Upper lobe of right lung (tissue), 1 donor: ENCODE data around the gene NID1. TPM values are rescaled to one million over a fixed set of nuclear protein-coding genes. Genes with fewer than 3 reads are reported as not detected.
"Not testable (repeated sequence)": the region's sequence is repeated elsewhere in the genome, so short reads cannot be mapped to it uniquely, and the experiment has no call there.

Experiments used
- ATAC-seq: fragments of 200-7000 bp; cut with Tn5 transposase; one replicate; pipeline ENCODE4 v1.9.1; 2020; ENCODE audit warnings: mild to moderate bottlenecking, moderate library complexity
- DNase-seq: peaks from one replicate; pipeline ENCODE4 v3.0.0-alpha.2; 2020
- H3K27ac ChIP-seq: fragments of 200-600 bp; one replicate; pipeline ENCODE4 v1.8.0; 2022
- H3K27me3 ChIP-seq: fragments of 200-600 bp; one replicate; pipeline ENCODE4 v1.8.0; 2022; ENCODE audit warnings: mild to moderate bottlenecking
- H3K36me3 ChIP-seq: fragments of 200-600 bp; one replicate; pipeline ENCODE4 v1.8.0; 2022
- H3K4me1 ChIP-seq: fragments of 200-600 bp; one replicate; pipeline ENCODE4 v1.8.0; 2022
- H3K4me3 ChIP-seq: fragments of 200-600 bp; one replicate; pipeline ENCODE4 v1.8.0; 2022; ENCODE audit warnings: mild to moderate bottlenecking
- H3K9me3 ChIP-seq: fragments of 200-600 bp; one replicate; pipeline ENCODE4 v1.8.0; 2022
- intact Hi-C: fragments of 100-400 bp; cut with DNase I; formaldehyde crosslinking; loops from one replicate; pipeline ENCODE4 v1.11.0; 2022
- total RNA-seq: library from RNA; stranded (reverse); fragmentation: NEBNext Ultra II Directional; extraction: Animal tissue kit (Norgen Biotek cat#: 25700); gene quantifications from one replicate; pipeline ENCODE4 v1.2.1, GENCODE V29; 2021
- TF ChIP-seq, protein P1 (sequence below): fragments of 200-600 bp; IDR thresholded peaks from one replicate; pipeline ENCODE4 v1.8.0; 2022; ENCODE audit warnings: antibody characterized with exemption
- donor health status: DM: no; HTN: yes; CAD: no; lungs with severe emphysema.

Gene NID1
- total RNA-seq, 1 donor from 2014 or later = 60.5 TPM

DNA sequence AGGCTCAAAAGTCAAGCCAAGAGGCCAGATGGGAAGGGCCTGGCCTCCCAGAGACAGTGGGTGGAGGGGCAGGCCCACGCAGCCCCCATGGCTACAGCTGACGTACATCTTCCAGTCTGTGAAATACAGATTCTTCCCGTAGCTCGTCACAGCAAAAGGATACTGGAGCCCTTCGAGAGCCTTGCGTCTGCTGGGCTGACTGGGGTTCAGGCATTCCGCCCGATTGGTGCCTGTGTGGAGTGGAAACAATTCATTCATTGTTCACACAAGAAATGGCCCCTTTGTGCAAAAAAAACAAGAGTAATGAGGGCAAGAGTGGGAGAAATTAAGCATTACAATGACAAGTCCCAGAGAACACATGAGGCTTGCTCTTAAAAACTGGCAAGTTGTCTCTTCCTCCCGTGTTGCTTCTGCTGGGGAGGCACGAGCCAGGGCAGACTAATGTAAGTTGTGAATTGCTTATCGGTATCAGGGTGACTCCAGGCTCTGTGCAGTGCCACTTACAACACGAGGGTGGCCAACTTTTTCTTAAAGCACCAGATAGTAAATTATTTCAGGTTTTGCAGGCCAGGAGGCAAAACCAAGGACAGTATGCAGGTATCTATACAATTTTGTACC is 85.1 kb downstream of the NID1 start:
- intact Hi-C loops = no loop called here
- TF ChIP-seq, protein P1, sequence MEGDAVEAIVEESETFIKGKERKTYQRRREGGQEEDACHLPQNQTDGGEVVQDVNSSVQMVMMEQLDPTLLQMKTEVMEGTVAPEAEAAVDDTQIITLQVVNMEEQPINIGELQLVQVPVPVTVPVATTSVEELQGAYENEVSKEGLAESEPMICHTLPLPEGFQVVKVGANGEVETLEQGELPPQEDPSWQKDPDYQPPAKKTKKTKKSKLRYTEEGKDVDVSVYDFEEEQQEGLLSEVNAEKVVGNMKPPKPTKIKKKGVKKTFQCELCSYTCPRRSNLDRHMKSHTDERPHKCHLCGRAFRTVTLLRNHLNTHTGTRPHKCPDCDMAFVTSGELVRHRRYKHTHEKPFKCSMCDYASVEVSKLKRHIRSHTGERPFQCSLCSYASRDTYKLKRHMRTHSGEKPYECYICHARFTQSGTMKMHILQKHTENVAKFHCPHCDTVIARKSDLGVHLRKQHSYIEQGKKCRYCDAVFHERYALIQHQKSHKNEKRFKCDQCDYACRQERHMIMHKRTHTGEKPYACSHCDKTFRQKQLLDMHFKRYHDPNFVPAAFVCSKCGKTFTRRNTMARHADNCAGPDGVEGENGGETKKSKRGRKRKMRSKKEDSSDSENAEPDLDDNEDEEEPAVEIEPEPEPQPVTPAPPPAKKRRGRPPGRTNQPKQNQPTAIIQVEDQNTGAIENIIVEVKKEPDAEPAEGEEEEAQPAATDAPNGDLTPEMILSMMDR = no peak
- Histone ChIP-seq H3K4me1 (peaks cover 5% of the 10 kb centered on the region), H3K4me3 (no peak overlapping the region), H3K27me3 (no peaks in the 10 kb centered on the region), H3K9me3 (no peaks in the 10 kb centered on the region), H3K36me3 (peaks cover 41% of the 10 kb centered on the region), H3K27ac (no peak overlapping the region)
- DNase-seq (no peak), ATAC-seq (no peak)

DNA sequence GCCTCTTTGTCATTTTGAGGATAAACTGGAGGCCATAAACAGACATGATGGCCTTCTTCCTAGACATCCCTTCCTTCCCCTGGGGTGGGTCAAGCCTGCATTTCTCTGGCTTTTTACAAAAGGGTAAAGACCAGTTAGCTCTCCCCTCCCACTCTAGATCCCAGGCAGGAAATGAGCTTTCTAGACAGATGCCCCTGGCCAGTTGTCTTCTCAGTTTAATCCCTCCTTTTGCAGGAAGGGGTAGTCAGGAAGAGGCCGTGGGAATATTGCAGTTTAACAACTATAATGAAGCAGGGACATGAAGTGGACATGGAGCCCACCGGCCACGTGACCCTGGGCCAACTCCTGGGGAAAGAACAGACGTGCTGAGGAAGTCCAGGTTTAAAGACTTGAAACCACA is 85.7 kb downstream of the NID1 start:
- intact Hi-C loops = no loop called here
- H3K27ac ChIP-seq = no peak overlapping the region
- TF ChIP-seq, protein P1 = no peak

DNA sequence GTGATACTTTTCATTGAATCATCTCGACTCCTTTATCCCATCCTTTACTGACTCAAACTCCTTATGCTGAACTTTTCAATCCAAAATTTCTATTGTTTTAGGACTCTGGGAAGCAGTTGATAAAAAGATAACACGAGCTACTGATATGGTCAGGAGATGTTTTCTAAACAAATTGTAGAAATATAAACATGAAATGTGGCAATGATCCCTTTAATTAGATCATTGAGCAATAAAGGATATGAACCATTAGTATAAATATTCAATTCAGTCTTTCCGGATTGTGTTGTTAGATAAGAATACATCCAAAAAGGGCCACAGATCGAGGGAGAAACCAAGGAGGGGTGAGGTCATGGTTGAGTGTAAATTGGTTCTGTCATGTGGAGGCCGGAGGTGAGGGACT is 88.4 kb downstream of the NID1 start:
- TF ChIP-seq, protein P1 = no peak
- Histone ChIP-seq H3K27ac (no peak overlapping the region), H3K9me3 (no peaks in the 10 kb centered on the region), H3K36me3 (peaks cover 39% of the 10 kb centered on the region), H3K27me3 (no peaks in the 10 kb centered on the region), H3K4me1 (peaks cover 21% of the 10 kb centered on the region), H3K4me3 (no peak overlapping the region)
- intact Hi-C loops = no loop called here
- ATAC-seq (no peak), DNase-seq (no peak)

More for the DNA sequence above, 85.7 kb downstream of the NID1 start:
- Histone ChIP-seq H3K9me3 (no peaks in the 10 kb centered on the region), H3K4me3 (no peak overlapping the region), H3K36me3 (peaks cover 41% of the 10 kb centered on the region), H3K4me1 (peaks cover 5% of the 10 kb centered on the region), H3K27me3 (no peaks in the 10 kb centered on the region)
- no peak for ATAC-seq
- DNase-seq = no peak

DNA sequence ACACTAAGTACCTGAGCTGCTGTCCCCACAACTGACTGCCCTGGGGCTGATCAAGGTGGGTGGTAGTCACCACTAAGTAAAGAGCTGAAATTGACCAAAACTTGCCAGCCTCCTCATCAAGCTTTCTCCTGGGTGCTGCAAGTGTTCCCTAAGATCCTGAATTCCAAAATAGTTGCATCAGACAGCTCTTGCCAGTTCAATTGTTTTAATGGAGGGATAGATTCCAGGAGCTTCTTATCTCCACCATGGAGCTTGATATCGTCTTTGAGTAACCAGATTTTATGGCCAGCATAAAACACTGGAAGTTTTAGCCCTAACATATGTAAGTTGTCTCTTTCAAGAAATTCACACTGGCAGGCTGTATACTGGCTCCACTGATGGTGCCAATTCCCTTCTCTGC is 90.3 kb downstream of the NID1 start:
- ATAC-seq (no peak), DNase-seq (no peak)
- no peak overlapping the region for H3K4me3 ChIP-seq
- TF ChIP-seq, protein P1 = no peak
- H3K4me1 ChIP-seq = peaks cover 24% of the 10 kb centered on the region
- H3K27ac ChIP-seq = no peak overlapping the region
- H3K9me3 ChIP-seq = no peaks in the 10 kb centered on the region
- H3K36me3 ChIP-seq = peaks cover 20% of the 10 kb centered on the region
- intact Hi-C loops = no loop called here
- no peaks in the 10 kb centered on the region for H3K27me3 ChIP-seq

DNA sequence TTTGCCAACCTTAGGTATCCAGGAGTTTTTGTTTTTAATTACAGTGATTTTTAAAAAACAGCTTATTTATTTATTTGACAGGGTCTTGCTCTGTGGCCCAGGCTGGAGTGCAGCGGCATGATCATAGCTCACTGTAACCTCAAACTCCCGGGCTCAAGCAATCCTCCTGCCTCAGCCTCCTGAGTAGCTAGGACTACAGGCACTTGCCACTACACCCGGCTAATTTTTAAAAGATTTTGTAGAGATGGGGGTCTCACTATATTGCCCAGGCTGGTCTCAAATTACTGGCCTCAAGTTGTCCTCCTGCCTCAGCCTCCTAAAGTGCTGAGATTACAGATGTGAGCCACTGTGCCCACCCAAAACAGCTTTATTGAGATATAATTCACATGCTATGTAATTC is 92.2 kb downstream of the NID1 start:
- Histone ChIP-seq H3K4me1 (peaks cover 24% of the 10 kb centered on the region), H3K27ac (peak overlapping the region; percentile 89)
- H3K27me3 ChIP-seq, H3K4me3 ChIP-seq, DNase-seq, intact Hi-C loops, H3K9me3 ChIP-seq, ATAC-seq, H3K36me3 ChIP-seq: not testable (repeated sequence)

DNA sequence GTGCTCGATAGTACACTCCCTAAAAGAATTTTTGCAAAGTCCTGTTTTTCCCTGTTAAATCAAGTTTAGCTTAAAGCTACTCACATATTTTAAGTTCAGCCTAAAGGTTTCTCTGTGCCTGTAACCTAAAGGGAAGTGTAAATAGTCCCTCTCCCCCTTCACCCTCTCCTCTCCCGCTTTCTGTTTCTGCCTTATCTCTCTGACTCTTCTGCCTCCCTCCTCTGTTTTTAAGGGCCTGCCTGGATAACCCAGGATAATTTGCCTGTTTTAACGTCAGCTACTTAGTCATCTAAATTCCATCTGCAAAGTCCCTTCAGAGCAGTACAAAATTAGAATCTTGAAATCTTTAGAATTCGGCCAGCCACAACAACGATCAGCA is 92.6 kb downstream of the NID1 start:
- Histone ChIP-seq H3K4me3 (peak overlapping the region; percentile 45), H3K36me3 (peaks cover under 1% of the 10 kb centered on the region), H3K27me3 (no peaks in the 10 kb centered on the region), H3K27ac (peak overlapping the region; percentile 89), H3K4me1 (peaks cover 24% of the 10 kb centered on the region), H3K9me3 (no peaks in the 10 kb centered on the region)
- intact Hi-C loops = no loop called here
- DNase-seq (no peak), ATAC-seq (peak; percentile 8)
- TF ChIP-seq, protein P1 = no peak
